NCI-H2171 treated with DMSO at 0.1 percent for 48 hours (cell line): Measurements from ENCODE around the gene ETV1.

Source experiments
- DNase-seq: peaks from one replicate; lab custom pipeline; 2025; lab: John Stamatoyannopoulos, UW

Gene ETV1

GRCh38 chr7:13987395-13987794 lies 2.1 kb downstream of the ETV1 start:
- DNase-seq: no peak

- DNase-seq: no peak
Measured at GRCh38 chr7:13986208-13986607, 3.3 kb downstream of the ETV1 start.

- DNase-seq: no peak
Measured at GRCh38 chr7:13984831-13985685, 4.4 kb downstream of the ETV1 start.

- no peak for DNase-seq
Measured at GRCh38 chr7:13984061-13984460, 5.4 kb downstream of the ETV1 start.

GRCh38 chr7:13982940-13983677 lies 6.4 kb downstream of the ETV1 start:
- no peak for DNase-seq

GRCh38 chr7:13981070-13981469 lies 8.4 kb downstream of the ETV1 start:
- DNase-seq: peak; percentile 30

GRCh38 chr7:13980474-13980873 lies 9.0 kb downstream of the ETV1 start:
- no peak for DNase-seq

- DNase-seq: no peak
Measured at GRCh38 chr7:13979671-13980435, 9.6 kb downstream of the ETV1 start.

GRCh38 chr7:13976594-13976993 lies 12.9 kb downstream of the ETV1 start:
- no peak for DNase-seq

GRCh38 chr7:13965077-13965476 lies 24.4 kb downstream of the ETV1 start:
- DNase-seq: no peak

GRCh38 chr7:13963925-13964324 lies 25.5 kb downstream of the ETV1 start:
- DNase-seq: no peak

- no peak for DNase-seq
Measured at GRCh38 chr7:13955494-13955893, 34.0 kb downstream of the ETV1 start.

- no peak for DNase-seq
Measured at GRCh38 chr7:13953368-13953767, 36.1 kb downstream of the ETV1 start.

- no peak for DNase-seq
Measured at GRCh38 chr7:13952921-13953320, 36.5 kb downstream of the ETV1 start.

GRCh38 chr7:13949939-13950338 lies 39.5 kb downstream of the ETV1 start:
- DNase-seq: no peak

GRCh38 chr7:13949445-13949844 lies 40.0 kb downstream of the ETV1 start:
- no peak for DNase-seq

- DNase-seq: no peak
Measured at GRCh38 chr7:13948019-13948801, 41.3 kb downstream of the ETV1 start.

- no peak for DNase-seq
Measured at GRCh38 chr7:13947535-13947934, 41.9 kb downstream of the ETV1 start.

GRCh38 chr7:13946181-13946580 lies 43.3 kb downstream of the ETV1 start:
- no peak for DNase-seq

GRCh38 chr7:13945670-13946069 lies 43.8 kb downstream of the ETV1 start:
- peak; percentile 66 for DNase-seq

GRCh38 chr7:13933536-13933935 lies 55.9 kb downstream of the ETV1 start:
- DNase-seq: no peak

GRCh38 chr7:13933091-13933490 lies 56.4 kb downstream of the ETV1 start:
- DNase-seq: no peak
